CD4-positive, alpha-beta T cell treated with Interleukin-12 subunit alpha and Interleukin-12 subunit beta, for 1 hour (primary cell): ENCODE data around the gene GARNL3.

Source experiments
- DNase-seq: peaks from one replicate; pipeline ENCODE4 v3.0.0-alpha.2; 2020

GARNL3 gene

DNA sequence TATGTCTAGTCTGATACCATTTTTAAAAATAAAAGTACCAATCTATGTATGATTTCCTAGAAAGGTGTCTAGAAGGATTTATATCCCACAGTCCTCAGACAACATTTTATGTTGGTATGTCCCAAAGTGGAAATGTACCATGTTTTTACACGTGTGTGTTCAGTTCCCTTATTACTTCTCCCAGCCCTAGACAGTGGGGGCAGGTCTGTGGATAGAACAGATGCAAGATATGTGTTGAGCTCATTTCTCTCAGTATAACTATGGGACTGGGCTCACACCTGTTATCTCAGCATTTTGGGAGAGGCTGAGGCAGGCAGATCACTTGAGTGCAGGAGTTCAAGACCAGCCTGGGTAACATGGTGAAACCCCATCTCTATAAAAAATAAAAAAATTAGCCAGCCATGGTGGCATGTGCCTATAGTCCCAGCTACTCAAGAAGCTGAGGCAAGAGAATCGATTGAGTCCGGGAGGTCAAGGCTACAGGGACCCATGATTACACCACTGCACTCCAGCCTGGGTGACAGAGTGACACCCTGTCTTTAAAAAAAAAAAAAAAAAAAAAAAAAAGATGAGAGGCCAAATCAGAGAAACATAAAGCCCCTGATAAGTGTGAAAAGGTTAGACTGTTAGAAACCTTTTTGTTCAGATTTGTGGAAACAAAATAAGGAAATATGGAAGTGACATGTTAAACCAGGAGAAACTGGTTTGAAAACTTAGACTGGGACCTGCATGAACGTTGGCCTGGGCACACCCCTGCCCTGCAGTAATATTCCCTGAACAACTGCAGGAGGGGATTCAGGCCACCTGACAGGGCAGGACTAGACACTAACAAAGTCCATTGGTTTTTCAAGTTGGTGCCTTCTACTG is 125.0 kb downstream of the GARNL3 start:
- no peak for DNase-seq

- no peak for DNase-seq
Observed at GRCh38 chr9:127390248-127390545, 125.6 kb downstream of the GARNL3 start.

DNA sequence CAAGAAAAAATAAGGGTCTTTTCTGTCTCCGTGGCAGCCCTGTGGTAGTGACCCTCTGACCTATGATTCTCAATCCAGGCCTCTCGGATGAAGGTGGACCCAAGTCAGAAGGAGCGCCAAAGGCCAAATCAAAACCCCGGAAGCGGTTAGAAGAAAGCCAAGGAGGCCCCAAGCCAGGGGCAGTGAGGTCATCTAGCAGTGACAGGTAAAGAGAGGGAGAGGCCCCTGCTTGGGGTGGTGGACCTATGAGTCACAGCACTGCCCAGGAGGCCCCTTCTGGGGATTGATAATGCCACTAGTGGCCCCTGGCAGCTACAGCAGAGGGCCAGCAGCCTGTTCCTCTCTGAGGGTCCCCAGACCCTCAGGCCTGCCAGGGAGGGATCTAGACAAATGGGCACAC is 126.0 kb downstream of the GARNL3 start:
- DNase-seq = no peak

GRCh38 chr9:127392166-127392565 is 127.6 kb downstream of the GARNL3 start:
- DNase-seq = no peak

- DNase-seq = no peak
Observed at GRCh38 chr9:127392976-127393375, 128.4 kb downstream of the GARNL3 start.

GRCh38 chr9:127393645-127394044 is 129.1 kb downstream of the GARNL3 start:
- DNase-seq = no peak

- DNase-seq = no peak
Observed at GRCh38 chr9:127395497-127396252, 131.1 kb downstream of the GARNL3 start.

GRCh38 chr9:127396253-127396807 is 131.8 kb downstream of the GARNL3 start:
- no peak for DNase-seq

GRCh38 chr9:127396808-127397645 is 132.5 kb downstream of the GARNL3 start, which contains the start of gene SLC2A8:
SLC2A8 (plus strand) TSS chr9:127397169; CDS start chr9:127397231, 62 bp downstream.
- peak; percentile 98 for DNase-seq

GRCh38 chr9:127397646-127398274 is 133.2 kb downstream of the GARNL3 start:
- peak; percentile 14 for DNase-seq

- DNase-seq = no peak
Observed at GRCh38 chr9:127398275-127398647, 133.7 kb downstream of the GARNL3 start.

GRCh38 chr9:127398715-127399400 is 134.3 kb downstream of the GARNL3 start:
- DNase-seq = no peak

GRCh38 chr9:127399736-127400269 is 135.2 kb downstream of the GARNL3 start:
- DNase-seq = no peak

DNA sequence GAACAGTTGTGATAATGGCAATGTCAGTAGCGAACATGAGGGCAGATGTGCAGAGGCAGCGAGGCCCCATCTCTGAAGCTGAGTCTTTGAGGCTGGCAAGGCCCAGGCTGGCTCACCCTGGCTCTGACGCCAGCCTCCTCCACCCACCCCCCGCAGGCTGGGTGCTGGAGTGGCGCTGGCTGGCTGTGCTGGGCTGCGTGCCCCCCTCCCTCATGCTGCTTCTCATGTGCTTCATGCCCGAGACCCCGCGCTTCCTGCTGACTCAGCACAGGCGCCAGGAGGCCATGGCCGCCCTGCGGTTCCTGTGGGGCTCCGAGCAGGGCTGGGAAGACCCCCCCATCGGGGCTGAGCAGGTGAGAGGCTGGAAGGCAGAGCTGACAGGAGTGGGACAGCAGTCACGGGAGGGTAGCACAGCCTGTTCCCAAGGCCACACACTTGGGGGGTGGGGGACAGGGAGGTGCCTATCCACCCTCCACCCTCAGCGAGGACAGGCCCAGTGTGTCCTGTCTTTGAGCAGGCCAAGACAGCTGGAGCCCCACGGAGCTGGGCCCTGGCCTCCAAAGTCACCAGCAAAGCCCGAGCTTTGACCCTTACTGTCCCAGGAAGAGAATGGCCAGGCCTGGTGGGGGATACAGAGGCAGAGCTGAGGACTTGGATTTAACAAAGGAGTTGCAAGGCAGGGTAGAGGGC is 138.0 kb downstream of the GARNL3 start:
- no peak for DNase-seq

DNA sequence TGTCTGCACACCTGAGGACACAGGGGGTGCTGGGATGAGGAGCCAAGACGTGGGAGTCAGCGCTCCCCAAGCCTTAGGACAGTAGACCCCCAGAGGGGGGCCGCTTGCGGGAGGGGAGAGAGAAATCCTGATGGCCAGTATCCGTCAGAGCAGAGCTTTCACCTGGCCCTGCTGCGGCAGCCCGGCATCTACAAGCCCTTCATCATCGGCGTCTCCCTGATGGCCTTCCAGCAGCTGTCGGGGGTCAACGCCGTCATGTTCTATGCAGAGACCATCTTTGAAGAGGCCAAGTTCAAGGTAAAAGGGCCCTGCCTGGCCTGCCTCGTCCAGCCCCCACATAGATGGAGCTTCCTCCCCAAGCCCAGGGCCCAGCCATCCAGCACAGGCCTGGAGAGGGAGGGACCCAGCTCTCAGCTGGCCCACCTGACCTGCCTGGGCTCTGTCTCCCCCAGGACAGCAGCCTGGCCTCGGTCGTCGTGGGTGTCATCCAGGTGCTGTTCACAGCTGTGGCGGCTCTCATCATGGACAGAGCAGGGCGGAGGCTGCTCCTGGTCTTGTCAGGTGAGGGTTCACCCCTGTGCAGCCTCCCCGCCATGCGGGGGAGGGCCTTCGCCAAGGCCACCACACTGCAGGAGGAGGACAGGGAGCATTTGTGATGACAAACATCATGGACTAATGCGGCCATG is 139.1 kb downstream of the GARNL3 start:
- DNase-seq = no peak

- DNase-seq = no peak
Observed at GRCh38 chr9:127404631-127405030, 140.1 kb downstream of the GARNL3 start.

GRCh38 chr9:127405344-127406125 is 141.0 kb downstream of the GARNL3 start:
- no peak for DNase-seq

DNA sequence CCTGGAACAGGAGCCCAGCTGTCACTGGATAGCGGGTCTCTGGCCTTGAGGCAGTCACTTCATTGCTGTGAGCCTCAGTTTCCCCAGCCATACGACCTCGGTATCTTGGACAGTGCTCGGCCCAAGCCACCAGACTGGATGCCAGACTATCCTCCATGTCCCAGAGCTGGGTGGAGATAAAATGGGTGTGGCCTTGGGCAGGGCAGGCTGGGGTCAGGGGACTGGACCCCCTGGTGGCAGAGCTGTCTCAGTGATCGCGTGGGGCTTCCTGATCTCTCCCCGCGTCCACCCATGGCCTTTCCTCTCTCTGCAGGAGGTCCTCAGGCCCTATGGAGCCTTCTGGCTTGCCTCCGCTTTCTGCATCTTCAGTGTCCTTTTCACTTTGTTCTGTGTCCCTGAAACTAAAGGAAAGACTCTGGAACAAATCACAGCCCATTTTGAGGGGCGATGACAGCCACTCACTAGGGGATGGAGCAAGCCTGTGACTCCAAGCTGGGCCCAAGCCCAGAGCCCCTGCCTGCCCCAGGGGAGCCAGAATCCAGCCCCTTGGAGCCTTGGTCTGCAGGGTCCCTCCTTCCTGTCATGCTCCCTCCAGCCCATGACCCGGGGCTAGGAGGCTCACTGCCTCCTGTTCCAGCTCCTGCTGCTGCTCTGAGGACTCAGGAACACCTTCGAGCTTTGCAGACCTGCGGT is 142.4 kb downstream of the GARNL3 start:
- DNase-seq = no peak

- DNase-seq = no peak
Observed at GRCh38 chr9:127407492-127407843, 142.9 kb downstream of the GARNL3 start.
